ENCODE measurements around the gene DNAJB6.

GRCh38 chr7:157368955-157369354 is 32.2 kb downstream of the DNAJB6 start:
- no peak for TF ChIP-seq CREB5 (CRISPR knock-in tag; IDR thresholded peaks at IDR 0.05; ENCODE audit: low read depth)
- no peak for TF ChIP-seq TSHZ2 (CRISPR knock-in tag; IDR thresholded peaks at IDR 0.05)
- TF ChIP-seq ZC3H10 (CRISPR knock-in tag; IDR thresholded peaks at IDR 0.05) = no peak
- TF ChIP-seq ZFP3 (CRISPR knock-in tag; IDR thresholded peaks at IDR 0.05) = no peak
- no peak for TF ChIP-seq PATZ1 (CRISPR knock-in tag; IDR thresholded peaks at IDR 0.05; ENCODE audit: borderline replicate concordance)
- no peak for TF ChIP-seq ESRRG (CRISPR knock-in tag; IDR thresholded peaks at IDR 0.05)
- TF ChIP-seq RARB (CRISPR knock-in tag; IDR thresholded peaks at IDR 0.05) = no peak
- TF ChIP-seq TOX (CRISPR knock-in tag; IDR thresholded peaks at IDR 0.05; ENCODE audit: borderline replicate concordance) = no peak
- TF ChIP-seq OSR1 (CRISPR knock-in tag; IDR thresholded peaks at IDR 0.05) = no peak
- TF ChIP-seq ZNF8 (CRISPR knock-in tag; IDR thresholded peaks at IDR 0.05) = no peak

Data from SK-N-SH treated with all-trans-retinoic acid at 6 μM for 48 hours (cell line).